ENCODE measurements around the gene PRSS58.

Gene PRSS58

GRCh38 chr7:142257958-142258357 is at the start of gene PRSS58:
Gene PRSS58, minus strand, starts transcription at chr7:142258058. Its CDS starts 351 bp downstream, at chr7:142257707.
- no peak for DNase-seq

GRCh38 chr7:142307246-142307900 is 49.5 kb upstream of the PRSS58 start:
- DNase-seq, result no peak

- no peak for DNase-seq
Observed at GRCh38 chr7:142303650-142304049, 45.8 kb upstream of the PRSS58 start.

GRCh38 chr7:142301923-142302550 is 44.2 kb upstream of the PRSS58 start:
- DNase-seq, result no peak

GRCh38 chr7:142301299-142301698 is 43.4 kb upstream of the PRSS58 start:
- no peak for DNase-seq

GRCh38 chr7:142300689-142301088 is 42.8 kb upstream of the PRSS58 start:
- no peak for DNase-seq

GRCh38 chr7:142299237-142299781 is 41.5 kb upstream of the PRSS58 start:
- DNase-seq, result no peak

GRCh38 chr7:142298627-142299026 is 40.8 kb upstream of the PRSS58 start:
- DNase-seq, result no peak

- no peak for DNase-seq
Observed at GRCh38 chr7:142298009-142298408, 40.2 kb upstream of the PRSS58 start.

GRCh38 chr7:142280263-142280662 is 22.4 kb upstream of the PRSS58 start:
- no peak for DNase-seq

GRCh38 chr7:142279601-142280000 is 21.7 kb upstream of the PRSS58 start:
- DNase-seq, result no peak

- no peak for DNase-seq
Observed at GRCh38 chr7:142275028-142275427, 17.2 kb upstream of the PRSS58 start.

GRCh38 chr7:142272841-142273240 is 15.0 kb upstream of the PRSS58 start:
- no peak for DNase-seq

- DNase-seq, result no peak
Observed at GRCh38 chr7:142263598-142264380, 5.9 kb upstream of the PRSS58 start.

GRCh38 chr7:142250705-142251104 is 7.2 kb downstream of the PRSS58 start:
- DNase-seq, result no peak

- no peak for DNase-seq
Observed at GRCh38 chr7:142249918-142250317, 7.9 kb downstream of the PRSS58 start.

GRCh38 chr7:142248166-142249160 is 9.4 kb downstream of the PRSS58 start:
- DNase-seq, result no peak

GRCh38 chr7:142243823-142244222 is 14.0 kb downstream of the PRSS58 start:
- DNase-seq, result no peak

GRCh38 chr7:142240546-142240945 is 17.3 kb downstream of the PRSS58 start:
- DNase-seq, result no peak

GRCh38 chr7:142231716-142232115 is 26.1 kb downstream of the PRSS58 start:
- no peak for DNase-seq

- DNase-seq, result no peak
Observed at GRCh38 chr7:142228537-142229104, 29.2 kb downstream of the PRSS58 start.

Measured in amniotic stem cell (primary cell).